NCI-H774 (cell line): Measurements from ENCODE around the gene TARS3.
"Not testable (repeated sequence)": the region's sequence is repeated elsewhere in the genome, so short reads cannot be mapped to it uniquely, and the experiment has no call there.

Experiments
- DNase-seq: peaks from one replicate; lab custom pipeline; 2025; lab: John Stamatoyannopoulos, UW

TARS3 gene

GRCh38 chr15:101654624-101655337 is 69.5 kb downstream of the TARS3 start:
- not testable (repeated sequence) for DNase-seq

- DNase-seq = no peak
These were observed 70.1 kb downstream of the TARS3 start for GRCh38 chr15:101654171-101654570.

GRCh38 chr15:101652786-101653430 is 71.4 kb downstream of the TARS3 start:
- DNase-seq = no peak

GRCh38 chr15:101652098-101652785 is 72.0 kb downstream of the TARS3 start, which contains the start of gene TM2D3:
TM2D3 (minus strand) TSS chr15:101652381; CDS start chr15:101652361, 20 bp downstream.
- peak; percentile 88 for DNase-seq

- no peak for DNase-seq
These were observed 72.6 kb downstream of the TARS3 start for GRCh38 chr15:101651554-101652097.

GRCh38 chr15:101650145-101650544 is 74.1 kb downstream of the TARS3 start:
- no peak for DNase-seq

GRCh38 chr15:101648356-101648755 is 75.9 kb downstream of the TARS3 start:
- DNase-seq = no peak

GRCh38 chr15:101647251-101647650 is 77.0 kb downstream of the TARS3 start:
- DNase-seq = no peak

- no peak for DNase-seq
These were observed 77.6 kb downstream of the TARS3 start for GRCh38 chr15:101646672-101647071.

- DNase-seq = no peak
These were observed 81.9 kb downstream of the TARS3 start for GRCh38 chr15:101642361-101642760.

GRCh38 chr15:101641894-101642293 is 82.4 kb downstream of the TARS3 start:
- DNase-seq = no peak

- peak; percentile 50 for DNase-seq
These were observed 83.0 kb downstream of the TARS3 start for GRCh38 chr15:101641129-101641764.

- no peak for DNase-seq
These were observed 84.6 kb downstream of the TARS3 start for GRCh38 chr15:101639667-101640066.

- DNase-seq = no peak
These were observed 86.4 kb downstream of the TARS3 start for GRCh38 chr15:101637919-101638318.

- DNase-seq = no peak
These were observed 86.8 kb downstream of the TARS3 start for GRCh38 chr15:101637516-101637915.

GRCh38 chr15:101637038-101637437 is 87.2 kb downstream of the TARS3 start:
- DNase-seq = no peak

GRCh38 chr15:101635944-101636727 is 88.1 kb downstream of the TARS3 start:
- no peak for DNase-seq

GRCh38 chr15:101633356-101633755 is 90.9 kb downstream of the TARS3 start:
- no peak for DNase-seq

- not testable (repeated sequence) for DNase-seq
These were observed 97.5 kb downstream of the TARS3 start for GRCh38 chr15:101626729-101627128.

GRCh38 chr15:101625980-101626379 is 98.3 kb downstream of the TARS3 start:
- DNase-seq = no peak

GRCh38 chr15:101625184-101625583 is 99.1 kb downstream of the TARS3 start:
- no peak for DNase-seq
